Natural killer cell treated with Interleukin-12 subunit alpha and Interleukin-12 subunit beta and Interleukin-15 and Interleukin-18, amount 100 ng/mL, for 72 hours (primary cell): ENCODE measurements around the gene ARHGAP18. TPM values are rescaled to one million over a fixed set of nuclear protein-coding genes. Genes with fewer than 3 reads are reported as not detected.
A peak's percentile ranks its signal among the peaks of the same experiment; 100 is the strongest.

ENCODE experiments used
- ATAC-seq, 2 donors: fragments of 150-1000 bp; cut with Tn5 transposase in 1 of 2; sonication (Bioruptor Pico), chemical (Tn5 transposase) in 1 of 2; 2 replicates each; pipeline ENCODE4 v1.10.0; 2021
- DNase-seq: peaks from one replicate; pipeline ENCODE4 v3.0.0; 2022; ENCODE audit warnings: low spot score
- H3K27ac Mint-ChIP-seq, 2 donors: 1 replicate in 1 of 2; 2 replicates in 1 of 2; pipeline ENCODE4 v1.8.0; 2022; ENCODE audit warnings: mixed read lengths in 2 of 2, mild to moderate bottlenecking in 1 of 2, moderate library complexity in 1 of 2
- H3K27me3 Mint-ChIP-seq, 2 donors: 1 replicate in 1 of 2; 2 replicates in 1 of 2; pipeline ENCODE4 v1.8.0; 2022; ENCODE audit warnings: mixed read lengths in 2 of 2
- H3K36me3 Mint-ChIP-seq: one replicate; pipeline ENCODE4 v1.8.0; 2022; ENCODE audit warnings: mixed read lengths
- H3K4me1 Mint-ChIP-seq, 2 donors: 1 replicate in 1 of 2; 2 replicates in 1 of 2; pipeline ENCODE4 v1.8.0; 2022; ENCODE audit warnings: low read depth in 2 of 2, mixed read lengths in 2 of 2, mild to moderate bottlenecking in 1 of 2
- H3K4me3 Mint-ChIP-seq: one replicate; pipeline ENCODE4 v1.8.0; 2022; ENCODE audit warnings: mixed read lengths
- H3K9me3 Mint-ChIP-seq: 2 replicates; pipeline ENCODE4 v1.8.0; 2022; ENCODE audit warnings: mixed read lengths
- total RNA-seq, 2 donors: library from RNA; stranded (reverse); gene quantifications; one replicate each; pipeline ENCODE4 v1.2.3, GENCODE V29; 2022

Gene ARHGAP18
- total RNA-seq, 2 donors from 2014 or later, result 10.4 to 14.3 TPM

GRCh38 chr6:129662406-129662766 lies 47.6 kb downstream of the ARHGAP18 start:
- Mint-ChIP-seq H3K4me1 (peaks cover 22 to 47% of the 10 kb centered on the region in 2 donors), H3K27me3 (no peaks in the 10 kb centered on the region), H3K9me3 (no peaks in the 10 kb centered on the region), H3K27ac (no peak overlapping the region), H3K4me3 (peak overlapping the region; percentile 2), H3K36me3 (no peaks in the 10 kb centered on the region)
- DNase-seq, result no peak
- no peak for ATAC-seq

DNA sequence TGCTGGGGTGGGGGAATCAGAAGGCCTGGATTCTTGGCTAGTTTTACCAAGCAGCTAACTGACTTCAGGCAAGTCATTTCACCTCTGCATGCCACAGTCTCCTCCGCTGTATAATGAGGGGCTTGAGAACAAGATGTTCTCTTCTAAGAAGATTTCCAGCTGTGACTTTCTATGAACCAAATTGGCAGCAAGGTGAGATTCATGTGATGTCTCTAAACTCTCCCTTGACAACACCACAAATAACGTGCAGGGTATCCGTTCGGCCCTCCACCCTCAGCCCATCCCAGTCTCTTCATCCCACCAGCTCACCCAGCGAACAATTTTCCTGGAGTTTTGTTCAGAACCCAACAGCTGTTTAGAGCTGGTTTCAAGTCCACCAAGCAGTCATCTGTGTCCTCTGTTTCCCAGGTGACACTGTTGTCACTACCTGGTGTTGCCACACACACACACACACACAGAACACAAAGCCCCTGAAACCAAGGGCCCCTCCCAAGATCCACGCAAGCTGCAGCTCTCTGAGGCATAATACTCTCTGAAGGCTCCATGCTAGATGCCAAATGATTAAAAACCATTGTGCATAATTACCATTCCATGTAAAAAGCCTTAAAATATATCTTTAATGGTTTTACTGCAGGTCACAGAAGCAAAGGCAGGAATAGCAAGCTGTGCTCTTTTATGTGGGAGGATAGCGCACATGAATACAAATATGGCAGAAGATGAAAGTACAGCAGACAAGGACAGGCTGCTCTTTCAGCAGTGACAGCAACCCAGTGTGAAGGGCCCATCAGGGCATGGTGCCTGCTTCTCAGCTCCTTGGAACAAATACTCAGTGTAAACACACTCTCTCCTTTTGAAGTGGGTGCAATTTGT lies 48.2 kb downstream of the ARHGAP18 start:
- H3K36me3 Mint-ChIP-seq, result no peaks in the 10 kb centered on the region
- DNase-seq (no peak), ATAC-seq (no peak)
- peaks cover 22 to 46% of the 10 kb centered on the region in 2 donors for H3K4me1 Mint-ChIP-seq
- H3K27me3 Mint-ChIP-seq, result no peaks in the 10 kb centered on the region
- H3K4me3 Mint-ChIP-seq, result no peak overlapping the region
- no peak overlapping the region for H3K27ac Mint-ChIP-seq
- no peaks in the 10 kb centered on the region for H3K9me3 Mint-ChIP-seq

DNA sequence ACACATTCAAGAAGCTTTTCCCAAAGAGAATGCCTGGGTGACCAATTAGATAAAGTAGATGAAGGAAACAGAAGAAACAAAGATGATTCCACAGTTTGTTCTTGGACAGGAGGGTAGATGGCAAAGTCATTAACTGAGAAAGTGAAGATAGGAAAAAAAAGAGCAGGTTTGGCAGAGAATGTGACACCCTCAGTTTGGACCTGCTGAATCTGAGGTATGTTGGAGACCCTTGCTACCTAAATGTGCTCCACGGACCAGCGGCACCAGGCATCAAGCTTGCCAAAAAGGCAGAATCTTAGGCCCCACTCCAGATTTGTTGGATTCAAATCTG lies 49.7 kb downstream of the ARHGAP18 start:
- DNase-seq (no peak), ATAC-seq (no peak)
- Mint-ChIP-seq H3K27me3 (no peaks in the 10 kb centered on the region), H3K4me1 (peaks cover 20 to 45% of the 10 kb centered on the region in 2 donors), H3K9me3 (no peaks in the 10 kb centered on the region), H3K36me3 (no peaks in the 10 kb centered on the region), H3K4me3 (no peak overlapping the region), H3K27ac (no peak overlapping the region)

GRCh38 chr6:129659590-129660345 lies 50.2 kb downstream of the ARHGAP18 start:
- Mint-ChIP-seq H3K4me3 (no peak overlapping the region), H3K27me3 (no peaks in the 10 kb centered on the region), H3K4me1 (peaks cover 19 to 42% of the 10 kb centered on the region in 2 donors), H3K36me3 (no peaks in the 10 kb centered on the region), H3K9me3 (no peaks in the 10 kb centered on the region), H3K27ac (peak overlapping the region in 1 of 2 donors; percentile 24)
- ATAC-seq, result no peak
- DNase-seq, result no peak

DNA sequence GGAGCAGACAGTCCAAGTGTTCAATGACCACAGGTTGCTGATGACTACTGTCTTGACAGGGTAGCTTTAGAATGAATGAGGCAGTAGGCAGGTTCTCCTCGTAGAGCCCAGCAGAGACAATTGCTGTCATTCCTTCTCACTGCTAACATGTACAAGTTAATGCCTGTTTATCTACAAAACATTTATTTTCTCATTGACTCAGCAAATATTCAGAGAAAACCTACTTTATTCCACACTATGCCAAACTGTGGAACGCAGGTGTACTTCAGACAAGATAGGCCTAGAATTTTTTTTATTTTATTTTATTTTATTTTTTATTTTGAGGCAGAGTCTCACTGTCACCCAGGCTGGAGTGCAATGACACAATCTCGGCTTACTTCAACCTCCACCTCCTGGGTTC lies 50.8 kb downstream of the ARHGAP18 start:
- no peak overlapping the region for H3K27ac Mint-ChIP-seq
- no peaks in the 10 kb centered on the region for H3K27me3 Mint-ChIP-seq
- ATAC-seq (no peak), DNase-seq (no peak)
- H3K4me1 Mint-ChIP-seq, result peaks cover 15 to 36% of the 10 kb centered on the region in 2 donors
- H3K9me3 Mint-ChIP-seq, result no peaks in the 10 kb centered on the region
- H3K36me3 Mint-ChIP-seq, result no peaks in the 10 kb centered on the region
- H3K4me3 Mint-ChIP-seq, result no peak overlapping the region

- ATAC-seq, result no peak
Observed at GRCh38 chr6:129657483-129657882, 52.5 kb downstream of the ARHGAP18 start.

GRCh38 chr6:129655334-129655733 lies 54.6 kb downstream of the ARHGAP18 start:
- no peak overlapping the region for H3K27ac Mint-ChIP-seq
- H3K4me3 Mint-ChIP-seq, result no peak overlapping the region
- H3K36me3 Mint-ChIP-seq, result no peaks in the 10 kb centered on the region
- H3K4me1 Mint-ChIP-seq, result peaks cover 13 to 18% of the 10 kb centered on the region in 2 donors
- H3K9me3 Mint-ChIP-seq, result no peaks in the 10 kb centered on the region
- no peak for DNase-seq
- ATAC-seq, result no peak
- H3K27me3 Mint-ChIP-seq, result no peaks in the 10 kb centered on the region

More at GRCh38 chr6:129657483-129657882, 52.5 kb downstream of the ARHGAP18 start:
- no peak for DNase-seq
- H3K9me3 Mint-ChIP-seq, result no peaks in the 10 kb centered on the region
- peaks cover 14 to 23% of the 10 kb centered on the region in 2 donors for H3K4me1 Mint-ChIP-seq
- H3K27ac Mint-ChIP-seq, result no peak overlapping the region
- H3K27me3 Mint-ChIP-seq, result no peaks in the 10 kb centered on the region
- no peaks in the 10 kb centered on the region for H3K36me3 Mint-ChIP-seq
- no peak overlapping the region for H3K4me3 Mint-ChIP-seq

DNA sequence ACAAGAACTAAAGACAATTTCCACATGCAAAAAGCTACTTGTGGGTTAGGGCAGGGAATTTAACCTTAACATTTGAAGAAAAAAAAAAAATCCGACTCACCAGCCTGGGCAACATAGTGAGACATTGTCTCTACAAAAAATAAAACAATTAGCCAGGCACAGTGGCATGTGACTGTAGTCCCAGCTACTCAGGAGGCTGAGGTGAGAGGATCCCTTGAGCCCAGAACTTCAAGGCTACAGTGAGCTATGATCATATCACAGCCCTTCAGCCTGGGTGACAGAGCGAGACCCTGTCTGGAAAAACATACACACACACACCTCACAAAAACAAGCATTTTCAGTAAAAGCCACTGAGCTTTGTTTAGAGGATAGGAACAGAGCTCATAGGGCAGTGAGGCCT lies 56.2 kb downstream of the ARHGAP18 start:
- Mint-ChIP-seq H3K36me3 (no peaks in the 10 kb centered on the region), H3K27ac (no peak overlapping the region), H3K4me3 (no peak overlapping the region), H3K27me3 (no peaks in the 10 kb centered on the region), H3K4me1 (peaks cover 6 to 13% of the 10 kb centered on the region in 2 donors), H3K9me3 (no peaks in the 10 kb centered on the region)
- DNase-seq, result no peak
- ATAC-seq, result no peak

GRCh38 chr6:129653229-129653628 lies 56.7 kb downstream of the ARHGAP18 start:
- Mint-ChIP-seq H3K27ac (peak overlapping the region in 1 of 2 donors; percentile 31), H3K27me3 (no peaks in the 10 kb centered on the region), H3K9me3 (no peaks in the 10 kb centered on the region), H3K4me1 (peaks cover 6 to 14% of the 10 kb centered on the region in 2 donors), H3K4me3 (no peak overlapping the region), H3K36me3 (no peaks in the 10 kb centered on the region)
- ATAC-seq (no peak), DNase-seq (no peak)

DNA sequence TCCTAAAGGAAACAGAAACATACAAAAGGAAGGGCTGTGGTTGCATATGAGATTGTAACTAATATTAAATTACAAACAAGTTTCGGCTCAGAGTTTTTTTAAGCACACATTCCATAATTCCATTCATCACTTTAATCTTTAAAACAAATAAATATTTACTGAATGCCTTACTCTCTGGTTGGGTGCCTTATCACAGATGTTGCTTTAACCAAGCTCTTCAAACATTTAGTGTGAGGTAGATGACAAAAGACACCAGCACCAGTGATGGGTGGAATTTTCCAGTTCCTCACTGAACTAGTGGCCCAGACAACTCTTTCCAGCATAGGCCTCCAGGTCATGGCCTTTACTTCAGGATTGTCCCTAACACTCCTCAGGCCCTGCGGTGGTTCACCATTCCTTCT lies 58.7 kb downstream of the ARHGAP18 start:
- no peaks in the 10 kb centered on the region for H3K27me3 Mint-ChIP-seq

GRCh38 chr6:129648819-129649491 lies 61.0 kb downstream of the ARHGAP18 start:
- Mint-ChIP-seq H3K4me3 (no peak overlapping the region), H3K27ac (no peak overlapping the region), H3K36me3 (no peaks in the 10 kb centered on the region), H3K9me3 (no peaks in the 10 kb centered on the region), H3K27me3 (no peaks in the 10 kb centered on the region), H3K4me1 (peaks cover 0 to 18% of the 10 kb centered on the region in 2 donors)
- DNase-seq (no peak), ATAC-seq (no peak)

More for the DNA sequence above, 58.7 kb downstream of the ARHGAP18 start:
- no peaks in the 10 kb centered on the region for H3K36me3 Mint-ChIP-seq
- H3K4me1 Mint-ChIP-seq, result peaks cover 6 to 17% of the 10 kb centered on the region in 2 donors
- DNase-seq (no peak), ATAC-seq (no peak)
- peak overlapping the region in 1 of 2 donors; percentile 31 for H3K27ac Mint-ChIP-seq
- H3K4me3 Mint-ChIP-seq, result no peak overlapping the region
- H3K9me3 Mint-ChIP-seq, result no peaks in the 10 kb centered on the region

- no peaks in the 10 kb centered on the region for H3K9me3 Mint-ChIP-seq
Observed at GRCh38 chr6:129647044-129647443, 62.9 kb downstream of the ARHGAP18 start.

GRCh38 chr6:129646642-129647041 lies 63.3 kb downstream of the ARHGAP18 start:
- Mint-ChIP-seq H3K36me3 (no peaks in the 10 kb centered on the region), H3K4me1 (peaks cover 0 to 11% of the 10 kb centered on the region in 2 donors), H3K9me3 (no peaks in the 10 kb centered on the region), H3K27me3 (no peaks in the 10 kb centered on the region), H3K4me3 (no peak overlapping the region), H3K27ac (no peak overlapping the region)
- ATAC-seq, result no peak
- no peak for DNase-seq

More at GRCh38 chr6:129647044-129647443, 62.9 kb downstream of the ARHGAP18 start:
- ATAC-seq (no peak), DNase-seq (no peak)
- Mint-ChIP-seq H3K27ac (no peak overlapping the region), H3K36me3 (no peaks in the 10 kb centered on the region), H3K27me3 (no peaks in the 10 kb centered on the region), H3K4me3 (no peak overlapping the region), H3K4me1 (peaks cover 0 to 13% of the 10 kb centered on the region in 2 donors)
